Stimulated activated CD4-positive, alpha-beta T cell treated with anti-CD3 and anti-CD28 coated beads, Interleukin-12 subunit alpha, Interleukin-12 subunit beta, amount 100 ng/mL, for 24 hours (primary cell): ENCODE results near the gene FGF12.

Experiments
- DNase-seq, 2 experiments: peaks; one replicate each; pipeline ENCODE4 v3.0.0-alpha.2; 2020; ENCODE audit warnings: low read depth in 2 of 2

The FGF12 gene

DNA sequence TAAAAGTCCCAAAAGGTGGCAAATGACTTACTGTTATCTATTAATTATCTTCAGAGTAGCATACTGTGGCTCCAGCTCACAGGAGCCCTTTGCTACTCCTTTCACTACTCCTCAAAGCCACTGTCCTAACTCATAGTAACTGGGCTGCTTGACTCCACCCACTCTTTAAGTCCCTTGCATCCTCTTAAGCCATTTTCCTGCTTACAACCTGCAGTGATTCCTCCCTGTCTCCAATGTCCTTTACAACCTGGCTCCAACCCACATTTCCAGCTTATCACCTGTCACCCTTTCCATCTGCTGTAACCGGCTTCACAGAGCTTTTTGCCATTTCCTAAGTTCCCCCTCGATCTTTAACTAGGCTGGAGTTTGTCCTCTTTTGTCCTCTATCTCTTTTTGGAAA is 388.1 kb downstream of the FGF12 start:
- no peak for DNase-seq

DNA sequence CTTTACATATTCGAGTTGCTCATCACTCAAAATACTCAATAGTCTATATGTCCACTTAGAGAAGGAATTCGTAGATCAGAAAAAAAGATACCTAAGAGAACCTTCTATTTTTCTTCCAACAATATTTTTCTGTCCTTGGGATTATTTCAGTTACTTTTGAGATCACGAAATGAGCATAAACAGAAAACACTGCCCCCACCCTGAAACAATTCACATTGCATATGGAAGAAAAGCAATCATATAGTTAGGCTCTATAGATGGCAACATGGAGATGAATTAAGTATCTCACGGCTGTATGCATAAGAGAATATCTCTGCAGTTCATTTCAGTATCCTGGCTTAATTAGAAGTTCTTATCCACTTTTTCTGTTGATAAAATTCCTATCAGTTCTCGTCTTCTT is 391.1 kb downstream of the FGF12 start:
- no peak for DNase-seq

- no peak for DNase-seq
These were observed 394.7 kb downstream of the FGF12 start for GRCh38 chr3:192332386-192333291.

- no peak for DNase-seq
These were observed 395.5 kb downstream of the FGF12 start for GRCh38 chr3:192331749-192332385.

DNA sequence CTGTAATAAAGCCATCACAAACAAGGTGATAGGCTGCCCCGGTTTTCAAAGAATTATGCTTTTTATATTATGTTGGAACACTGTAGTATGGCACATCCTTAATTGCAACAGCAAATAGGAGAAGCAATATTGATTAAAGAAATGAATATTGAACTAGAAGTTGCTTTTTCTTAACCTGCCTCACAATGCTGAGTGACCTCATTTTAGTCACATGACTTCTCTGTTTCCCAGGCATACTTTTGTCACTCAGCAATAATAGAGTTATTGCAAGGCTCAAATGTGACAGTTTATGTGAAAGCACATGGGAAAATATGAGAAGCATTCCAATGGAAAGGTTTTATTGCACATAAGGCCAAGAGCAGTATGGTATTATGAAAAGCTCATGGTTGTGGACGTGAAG is 400.7 kb downstream of the FGF12 start:
- DNase-seq: no peak

DNA sequence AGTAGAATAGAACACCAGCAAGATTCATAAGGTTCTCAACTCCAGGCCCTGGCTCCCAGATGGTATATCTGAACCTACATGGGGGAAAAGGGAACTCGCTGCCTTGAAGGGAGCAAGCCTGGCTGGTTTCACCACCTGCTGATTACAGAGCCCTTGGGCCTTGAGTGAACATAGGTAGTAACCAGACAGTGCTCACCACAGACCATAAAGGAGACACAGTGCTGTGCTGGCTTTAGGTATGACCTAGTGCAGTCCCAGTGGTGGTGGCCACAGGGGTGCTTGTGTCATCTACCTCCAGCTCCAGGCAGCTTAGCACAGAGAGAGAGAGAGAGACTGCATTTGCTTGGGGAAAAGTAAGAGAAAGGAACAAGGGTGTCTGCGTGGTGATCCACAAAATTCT is 409.8 kb downstream of the FGF12 start:
- no peak for DNase-seq

- no peak for DNase-seq
These were observed 413.7 kb downstream of the FGF12 start for GRCh38 chr3:192313605-192314004.

DNA sequence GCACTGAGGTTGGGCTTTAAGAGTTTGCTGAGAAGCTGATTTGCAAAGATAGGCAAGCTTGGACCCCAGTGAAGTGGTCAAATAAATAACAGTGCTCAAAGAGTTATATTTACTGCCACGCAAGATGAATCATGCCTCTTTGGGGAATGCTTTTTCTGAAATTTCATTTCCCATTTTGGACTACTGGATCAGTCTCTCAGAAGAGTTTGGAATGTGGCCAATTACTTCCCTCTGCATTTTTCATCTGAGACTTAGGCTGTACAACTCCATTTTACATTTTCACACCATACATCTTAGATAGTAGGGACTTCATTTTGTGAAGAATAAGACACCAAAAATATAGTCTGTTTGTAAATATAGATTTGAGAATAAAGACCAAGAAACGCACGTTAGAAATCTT is 419.7 kb downstream of the FGF12 start:
- no peak for DNase-seq

GRCh38 chr3:192303235-192303634 is 424.1 kb downstream of the FGF12 start:
- DNase-seq: no peak

DNA sequence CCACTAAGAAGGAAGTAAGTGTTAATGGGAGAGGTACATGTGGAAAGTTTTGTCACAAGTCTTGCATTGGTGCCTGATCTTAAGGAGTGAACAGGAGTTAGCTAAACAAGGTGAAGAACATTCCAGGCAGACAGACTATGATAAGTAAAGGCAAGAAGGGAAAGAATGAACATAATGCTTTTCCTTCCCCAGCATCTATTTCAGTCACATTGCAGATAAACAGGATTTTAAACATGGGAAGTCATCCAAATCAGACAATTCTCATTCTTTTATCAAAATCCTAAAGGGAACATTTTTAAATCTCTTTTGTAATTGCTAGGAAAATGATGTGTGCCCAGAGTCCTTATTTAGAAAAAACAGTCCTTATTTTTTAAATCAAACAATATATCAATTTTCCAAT is 424.6 kb downstream of the FGF12 start:
- DNase-seq: no peak

GRCh38 chr3:192299921-192300320 is 427.4 kb downstream of the FGF12 start:
- DNase-seq: no peak

DNA sequence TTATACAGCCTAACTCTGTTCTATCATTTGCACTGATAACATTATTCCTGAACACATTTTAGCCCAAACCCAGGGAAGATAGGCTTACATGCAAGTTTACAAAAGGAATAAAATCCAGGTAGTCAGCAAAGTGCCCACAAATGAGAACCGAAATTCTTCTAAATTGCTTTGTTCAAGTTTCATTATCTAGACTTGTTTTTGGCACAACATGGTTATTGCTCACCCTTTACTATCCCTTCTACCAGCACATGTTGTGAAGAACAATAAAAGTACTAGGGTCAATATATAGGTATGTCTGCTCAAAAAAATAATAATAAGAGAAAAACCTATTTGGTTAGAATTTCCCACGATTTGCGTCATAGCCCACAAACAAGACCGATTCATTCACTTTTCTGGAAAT is 430.5 kb downstream of the FGF12 start:
- no peak for DNase-seq

- DNase-seq: no peak
These were observed 442.8 kb downstream of the FGF12 start for GRCh38 chr3:192284443-192285072.

GRCh38 chr3:192281207-192281880 is 446.0 kb downstream of the FGF12 start:
- no peak for DNase-seq

GRCh38 chr3:192279664-192280063 is 447.7 kb downstream of the FGF12 start:
- DNase-seq: no peak

- DNase-seq: no peak
These were observed 449.9 kb downstream of the FGF12 start for GRCh38 chr3:192277477-192277876.

- DNase-seq: no peak
These were observed 451.5 kb downstream of the FGF12 start for GRCh38 chr3:192275741-192276355.

- DNase-seq: no peak
These were observed 453.7 kb downstream of the FGF12 start for GRCh38 chr3:192273697-192274010.

DNA sequence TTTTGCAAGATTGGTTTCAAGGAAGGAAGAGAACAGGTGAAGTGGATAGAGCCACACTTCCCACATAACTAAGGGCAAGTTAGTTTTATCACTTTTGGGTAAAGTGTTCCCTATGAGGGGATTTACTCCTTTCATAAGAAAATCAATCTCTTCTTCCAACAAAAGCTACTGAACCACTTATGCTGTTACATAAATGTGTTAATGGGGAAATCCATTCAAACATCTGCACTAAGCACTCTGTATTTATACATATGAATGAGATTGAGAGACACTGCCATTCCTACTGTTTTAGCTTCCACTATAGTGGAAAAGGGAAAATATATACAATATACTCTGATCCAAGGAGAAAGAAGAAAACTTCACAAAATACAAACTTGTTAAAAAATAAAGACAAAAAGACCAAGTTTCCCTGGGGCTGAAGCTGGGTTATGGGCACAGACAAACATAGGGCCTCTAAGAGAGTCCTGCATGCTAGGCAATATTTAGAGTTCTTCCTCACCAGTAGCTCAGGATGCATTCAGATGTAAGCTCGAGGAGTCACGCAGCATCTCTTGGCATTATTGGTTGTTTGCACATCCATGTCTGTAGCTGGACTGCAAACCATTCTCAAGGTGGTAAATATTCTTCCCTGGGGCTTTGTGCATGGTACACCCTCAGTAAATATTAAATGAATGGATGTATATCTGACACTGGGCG is 454.2 kb downstream of the FGF12 start:
- DNase-seq: no peak

DNA sequence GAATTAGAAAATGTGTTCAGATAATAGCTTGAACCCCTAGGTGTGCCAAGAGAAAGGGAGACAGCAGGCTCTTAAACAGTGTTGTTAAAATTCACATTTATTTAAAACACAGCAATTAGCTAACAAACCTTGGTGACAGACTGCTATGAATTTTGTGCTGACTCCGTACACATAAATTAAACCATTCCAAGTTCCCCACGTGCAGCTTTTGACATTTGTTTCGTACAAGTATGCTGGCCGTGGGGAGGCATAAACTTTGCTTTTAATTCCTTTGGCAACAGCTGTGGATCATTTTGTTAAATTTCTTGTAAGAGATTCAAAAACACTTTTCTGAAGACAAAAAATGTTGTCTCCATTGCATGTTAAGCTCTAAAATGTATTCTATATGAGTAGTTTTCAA is 465.3 kb downstream of the FGF12 start:
- DNase-seq: no peak

GRCh38 chr3:192261135-192261534 is 466.2 kb downstream of the FGF12 start:
- no peak for DNase-seq
